KOPT-K1 (cell line): ENCODE data around the gene VPS18.

ENCODE experiments used
- H3K27ac ChIP-seq: fragments of 200-600 bp; sonication (generic); 2 replicates; pipeline ENCODE4 v1.5.1; 2016; ENCODE audit warnings: antibody characterized with exemption, mild to moderate bottlenecking, low read depth, low read length; ENCODE audit not compliant: poor library complexity, severe bottlenecking
- H3K36me3 ChIP-seq: fragments of 200-600 bp; sonication (generic); 2 replicates; pipeline ENCODE4 v1.5.1; 2017; ENCODE audit warnings: antibody characterized with exemption, mild to moderate bottlenecking, low read length, moderate library complexity; ENCODE audit not compliant: insufficient read depth
- H3K9me3 ChIP-seq: fragments of 200-600 bp; sonication (generic); 2 replicates; pipeline ENCODE4 v1.5.1; 2017; ENCODE audit warnings: antibody characterized with exemption, low read length, mild to moderate bottlenecking; ENCODE audit not compliant: insufficient read depth, poor library complexity, severe bottlenecking

Gene VPS18

GRCh38 chr15:40881351-40881750, 12.9 kb upstream of the VPS18 start:
- Histone ChIP-seq H3K27ac (no peak overlapping the region), H3K36me3 (no peaks in the 10 kb centered on the region), H3K9me3 (no peaks in the 10 kb centered on the region)

- no peaks in the 10 kb centered on the region for H3K9me3 ChIP-seq
- H3K27ac ChIP-seq: no peak overlapping the region
- no peaks in the 10 kb centered on the region for H3K36me3 ChIP-seq
Observed at GRCh38 chr15:40886586-40886985, 7.7 kb upstream of the VPS18 start.

- H3K9me3 ChIP-seq: no peaks in the 10 kb centered on the region
- no peaks in the 10 kb centered on the region for H3K36me3 ChIP-seq
- H3K27ac ChIP-seq: no peak overlapping the region
Observed at GRCh38 chr15:40889112-40889511, 5.1 kb upstream of the VPS18 start.

GRCh38 chr15:40891138-40891537, 3.1 kb upstream of the VPS18 start:
- no peak overlapping the region for H3K27ac ChIP-seq
- H3K9me3 ChIP-seq: no peaks in the 10 kb centered on the region
- H3K36me3 ChIP-seq: peaks cover 5% of the 10 kb centered on the region

- no peak overlapping the region for H3K27ac ChIP-seq
- no peaks in the 10 kb centered on the region for H3K9me3 ChIP-seq
- H3K36me3 ChIP-seq: peaks cover 11% of the 10 kb centered on the region
Observed at GRCh38 chr15:40891810-40892446, 2.3 kb upstream of the VPS18 start.

GRCh38 chr15:40892447-40893012, 1.7 kb upstream of the VPS18 start:
- Histone ChIP-seq H3K36me3 (peaks cover 11% of the 10 kb centered on the region), H3K27ac (no peak overlapping the region), H3K9me3 (no peaks in the 10 kb centered on the region)

GRCh38 chr15:40893019-40893670, 1.1 kb upstream of the VPS18 start:
- H3K36me3 ChIP-seq: peaks cover 11% of the 10 kb centered on the region
- no peak overlapping the region for H3K27ac ChIP-seq
- no peaks in the 10 kb centered on the region for H3K9me3 ChIP-seq

- no peaks in the 10 kb centered on the region for H3K9me3 ChIP-seq
- H3K27ac ChIP-seq: peak overlapping the region; percentile 58
- H3K36me3 ChIP-seq: peaks cover 27% of the 10 kb centered on the region
Observed at GRCh38 chr15:40894681-40895448, 615 bp downstream of the VPS18 start.

- Histone ChIP-seq H3K27ac (no peak overlapping the region), H3K9me3 (no peaks in the 10 kb centered on the region), H3K36me3 (peaks cover 63% of the 10 kb centered on the region)
Observed at GRCh38 chr15:40899536-40900207, 5.4 kb downstream of the VPS18 start.

GRCh38 chr15:40900256-40901052, 6.2 kb downstream of the VPS18 start:
- Histone ChIP-seq H3K27ac (no peak overlapping the region), H3K9me3 (no peaks in the 10 kb centered on the region), H3K36me3 (peaks cover 67% of the 10 kb centered on the region)

- Histone ChIP-seq H3K27ac (no peak overlapping the region), H3K9me3 (no peaks in the 10 kb centered on the region), H3K36me3 (peaks cover 63% of the 10 kb centered on the region)
Observed at GRCh38 chr15:40901053-40901443, 6.8 kb downstream of the VPS18 start.

GRCh38 chr15:40902605-40903561, 8.6 kb downstream of the VPS18 start:
- H3K27ac ChIP-seq: peak overlapping the region; percentile 81
- H3K9me3 ChIP-seq: no peaks in the 10 kb centered on the region
- peaks cover 56% of the 10 kb centered on the region for H3K36me3 ChIP-seq

- H3K36me3 ChIP-seq: peaks cover 41% of the 10 kb centered on the region
- no peaks in the 10 kb centered on the region for H3K9me3 ChIP-seq
- no peak overlapping the region for H3K27ac ChIP-seq
Observed at GRCh38 chr15:40904552-40905201, 10.4 kb downstream of the VPS18 start.
